ENCODE results near the gene SLC9A3.

DNA sequence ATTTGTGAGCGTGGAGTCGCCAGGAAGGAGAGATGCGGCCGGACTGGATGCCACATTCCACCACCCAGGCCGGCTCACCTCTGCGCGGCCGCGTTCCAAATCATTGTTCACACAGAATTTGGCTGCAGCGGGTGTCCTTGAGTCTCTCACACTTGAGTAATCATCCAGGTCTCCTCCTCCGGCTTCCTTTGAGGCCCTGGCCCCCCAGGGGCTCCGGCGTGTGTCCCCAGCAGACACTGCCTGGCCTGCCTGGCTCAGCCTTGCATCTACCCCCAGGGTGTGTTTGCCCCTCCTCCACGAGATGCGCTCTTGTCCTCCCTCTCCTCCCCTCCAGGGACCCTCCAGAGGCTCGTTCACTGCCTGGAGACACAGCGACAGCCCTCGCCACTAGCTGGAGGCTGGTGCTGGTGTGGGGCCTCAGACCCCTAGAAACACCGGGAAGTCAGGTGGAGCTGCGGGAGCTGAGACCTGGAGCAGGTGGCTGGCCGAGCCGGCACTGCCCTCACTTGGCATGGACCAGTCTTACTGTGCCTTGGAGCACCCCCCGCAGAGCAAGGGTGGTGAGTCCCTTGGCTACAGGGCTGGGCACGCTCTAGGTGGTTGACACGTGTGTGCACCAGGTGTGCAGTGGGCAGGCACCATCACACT, 7.0 kb upstream of the SLC9A3 start:
- TF ChIP-seq CTCF (IDR thresholded peaks at IDR 0.05): no peak
- TF ChIP-seq POLR2A (IDR thresholded peaks at IDR 0.05; ENCODE audit: low read depth): no peak

Measured in esophagus muscularis mucosa (tissue), 3 donors.